IgD-negative memory B cell (primary cell): Measurements from ENCODE around the gene ADGRF3. TPM values are rescaled to one million over a fixed set of nuclear protein-coding genes. Genes with fewer than 3 reads are reported as not detected.
"Not testable (repeated sequence)": the region's sequence is repeated elsewhere in the genome, so short reads cannot be mapped to it uniquely, and the experiment has no call there.

Experiments used
- H3K27ac Mint-ChIP-seq, 3 donors: one replicate each; pipeline ENCODE4 v1.8.0; 2020 to 2022; ENCODE audit warnings: mild to moderate bottlenecking in 3 of 3, mixed read lengths in 3 of 3, moderate library complexity in 1 of 3
- H3K27me3 Mint-ChIP-seq: one replicate; pipeline ENCODE4 v1.8.0; 2021; ENCODE audit warnings: mixed read lengths
- H3K36me3 Mint-ChIP-seq: one replicate; pipeline ENCODE4 v1.8.0; 2020; ENCODE audit warnings: mild to moderate bottlenecking, mixed read lengths
- H3K4me1 Mint-ChIP-seq, 3 donors: one replicate each; pipeline ENCODE4 v1.8.0; 2020 to 2022; ENCODE audit warnings: mixed read lengths in 3 of 3, mild to moderate bottlenecking in 1 of 3
- H3K4me3 Mint-ChIP-seq, 4 donors: one replicate each; pipeline ENCODE4 v1.8.0; 2020 to 2022; ENCODE audit warnings: mild to moderate bottlenecking in 4 of 4, mixed read lengths in 4 of 4, moderate library complexity in 3 of 4
- H3K9me3 Mint-ChIP-seq, 3 donors: one replicate each; pipeline ENCODE4 v1.8.0; 2020 to 2021; ENCODE audit warnings: mixed read lengths in 3 of 3, mild to moderate bottlenecking in 1 of 3
- polyA plus RNA-seq: library from polyadenylated mRNA; unstranded; fragments of 300-500 nt; fragmentation: Illumina TruSeq; gene quantifications from one replicate; pipeline ENCODE4 v1.2.3, GENCODE V29; 2021

Gene ADGRF3
- polyA plus RNA-seq, 1 donor from 2014 or later, result 0.38 TPM

- peaks cover 4% of the 10 kb centered on the region for H3K36me3 Mint-ChIP-seq
- H3K27ac Mint-ChIP-seq, result peak overlapping the region in 1 of 3 donors; percentile 33
- H3K4me1 Mint-ChIP-seq, result peaks cover 5 to 21% (median 20%) of the 10 kb centered on the region in 3 donors
- H3K4me3 Mint-ChIP-seq, result no peak overlapping the region
- H3K9me3 Mint-ChIP-seq, result no peaks in the 10 kb centered on the region
- no peaks in the 10 kb centered on the region for H3K27me3 Mint-ChIP-seq
Measured at GRCh38 chr2:26359886-26360473, 13.4 kb upstream of the ADGRF3 start.

- peak overlapping the region in 1 of 3 donors; percentile 29 for H3K27ac Mint-ChIP-seq
- H3K27me3 Mint-ChIP-seq, result no peaks in the 10 kb centered on the region
- H3K36me3 Mint-ChIP-seq, result peaks cover 2% of the 10 kb centered on the region
- no peak overlapping the region for H3K4me3 Mint-ChIP-seq
- H3K9me3 Mint-ChIP-seq, result no peaks in the 10 kb centered on the region
- H3K4me1 Mint-ChIP-seq, result peaks cover 6 to 25% (median 12%) of the 10 kb centered on the region in 3 donors
Measured at GRCh38 chr2:26356771-26357170, 10.2 kb upstream of the ADGRF3 start.

- no peaks in the 10 kb centered on the region for H3K27me3 Mint-ChIP-seq
- H3K36me3 Mint-ChIP-seq, result peaks cover 2% of the 10 kb centered on the region
- H3K4me3 Mint-ChIP-seq, result no peak overlapping the region
- H3K9me3 Mint-ChIP-seq, result no peaks in the 10 kb centered on the region
- peak overlapping the region in 1 of 3 donors; percentile 66 for H3K27ac Mint-ChIP-seq
- H3K4me1 Mint-ChIP-seq, result peaks cover 9 to 27% (median 12%) of the 10 kb centered on the region in 3 donors
Measured at GRCh38 chr2:26356111-26356510, 9.5 kb upstream of the ADGRF3 start.

GRCh38 chr2:26355038-26355995 lies 8.7 kb upstream of the ADGRF3 start:
- Mint-ChIP-seq H3K4me1 (peaks cover 11 to 26% (median 12%) of the 10 kb centered on the region in 3 donors), H3K27ac (peak overlapping the region in 1 of 3 donors; percentile 66), H3K9me3 (no peaks in the 10 kb centered on the region), H3K4me3 (peak overlapping the region in 1 of 4 donors; percentile 55), H3K27me3 (no peaks in the 10 kb centered on the region), H3K36me3 (peaks cover 2% of the 10 kb centered on the region)

GRCh38 chr2:26354469-26354868 lies 7.9 kb upstream of the ADGRF3 start:
- not testable (repeated sequence) for H3K27ac Mint-ChIP-seq, H3K36me3 Mint-ChIP-seq, H3K27me3 Mint-ChIP-seq, H3K9me3 Mint-ChIP-seq
- peak overlapping the region in 1 of 4 donors; percentile 67 for H3K4me3 Mint-ChIP-seq
- H3K4me1 Mint-ChIP-seq, result peaks cover 8 to 24% (median 12%) of the 10 kb centered on the region in 3 donors

GRCh38 chr2:26352892-26353291 lies 6.3 kb upstream of the ADGRF3 start:
- H3K4me3 Mint-ChIP-seq, result no peak overlapping the region
- peaks cover 12 to 25% (median 13%) of the 10 kb centered on the region in 3 donors for H3K4me1 Mint-ChIP-seq
- H3K9me3 Mint-ChIP-seq, result no peaks in the 10 kb centered on the region
- no peak overlapping the region for H3K27ac Mint-ChIP-seq
- no peaks in the 10 kb centered on the region for H3K27me3 Mint-ChIP-seq
- H3K36me3 Mint-ChIP-seq, result peaks cover 2% of the 10 kb centered on the region

DNA sequence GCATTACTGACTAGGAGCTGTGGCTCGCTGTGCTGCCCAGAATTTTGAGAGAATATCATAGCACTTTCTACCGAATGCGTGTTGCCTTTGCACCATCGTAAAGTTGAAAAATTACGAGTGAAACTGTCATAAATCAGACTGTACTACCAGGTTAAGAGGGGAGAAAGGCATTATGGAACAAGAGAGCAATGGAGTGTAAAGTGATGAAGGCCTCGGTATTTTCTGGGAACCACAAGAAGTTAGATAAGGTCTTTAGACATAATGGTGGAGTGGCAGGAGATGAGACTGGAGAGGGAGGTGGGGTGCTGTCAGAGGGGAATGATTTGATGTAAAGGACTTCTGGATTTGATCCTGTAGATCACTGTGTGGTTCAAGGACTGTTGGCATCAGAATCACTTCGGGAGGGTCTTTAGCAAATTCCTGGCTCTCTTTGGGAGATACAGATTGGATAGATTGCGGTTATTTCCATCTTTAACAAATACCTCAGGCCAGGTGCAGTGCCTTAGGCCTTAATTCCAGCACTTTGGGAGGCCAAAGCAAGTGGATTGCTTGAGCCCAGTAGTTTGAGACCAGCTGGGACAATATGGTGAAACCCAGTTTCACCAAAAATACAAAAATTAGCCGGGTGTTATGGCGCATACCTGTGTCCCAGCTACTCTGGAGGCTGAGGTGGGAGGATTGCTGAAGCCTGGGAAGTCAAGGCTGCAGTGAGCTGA lies 4.9 kb upstream of the ADGRF3 start:
- peaks cover 2% of the 10 kb centered on the region for H3K36me3 Mint-ChIP-seq
- H3K4me1 Mint-ChIP-seq, result peaks cover 16 to 33% (median 24%) of the 10 kb centered on the region in 3 donors
- H3K27me3 Mint-ChIP-seq, result no peaks in the 10 kb centered on the region
- no peaks in the 10 kb centered on the region for H3K9me3 Mint-ChIP-seq
- H3K27ac Mint-ChIP-seq, result no peak overlapping the region
- H3K4me3 Mint-ChIP-seq, result peak overlapping the region in 1 of 4 donors; percentile 33

- no peaks in the 10 kb centered on the region for H3K9me3 Mint-ChIP-seq
- no peaks in the 10 kb centered on the region for H3K27me3 Mint-ChIP-seq
- H3K36me3 Mint-ChIP-seq, result peaks cover 2% of the 10 kb centered on the region
- H3K4me3 Mint-ChIP-seq, result peak overlapping the region in 1 of 4 donors; percentile 52
- peak overlapping the region; percentile 9 to 43 (median 11) for H3K27ac Mint-ChIP-seq
- peaks cover 21 to 33% (median 27%) of the 10 kb centered on the region in 3 donors for H3K4me1 Mint-ChIP-seq
Measured at GRCh38 chr2:26349690-26350089, 3.1 kb upstream of the ADGRF3 start.

GRCh38 chr2:26347286-26347865 lies 787 bp upstream of the ADGRF3 start:
- Mint-ChIP-seq H3K4me1 (peaks cover 24 to 32% (median 31%) of the 10 kb centered on the region in 3 donors), H3K4me3 (peak overlapping the region; percentile 96 to 100 (median 96)), H3K27ac (peak overlapping the region; percentile 90 to 98 (median 97)), H3K36me3 (no peaks in the 10 kb centered on the region), H3K9me3 (no peaks in the 10 kb centered on the region), H3K27me3 (no peaks in the 10 kb centered on the region)

DNA sequence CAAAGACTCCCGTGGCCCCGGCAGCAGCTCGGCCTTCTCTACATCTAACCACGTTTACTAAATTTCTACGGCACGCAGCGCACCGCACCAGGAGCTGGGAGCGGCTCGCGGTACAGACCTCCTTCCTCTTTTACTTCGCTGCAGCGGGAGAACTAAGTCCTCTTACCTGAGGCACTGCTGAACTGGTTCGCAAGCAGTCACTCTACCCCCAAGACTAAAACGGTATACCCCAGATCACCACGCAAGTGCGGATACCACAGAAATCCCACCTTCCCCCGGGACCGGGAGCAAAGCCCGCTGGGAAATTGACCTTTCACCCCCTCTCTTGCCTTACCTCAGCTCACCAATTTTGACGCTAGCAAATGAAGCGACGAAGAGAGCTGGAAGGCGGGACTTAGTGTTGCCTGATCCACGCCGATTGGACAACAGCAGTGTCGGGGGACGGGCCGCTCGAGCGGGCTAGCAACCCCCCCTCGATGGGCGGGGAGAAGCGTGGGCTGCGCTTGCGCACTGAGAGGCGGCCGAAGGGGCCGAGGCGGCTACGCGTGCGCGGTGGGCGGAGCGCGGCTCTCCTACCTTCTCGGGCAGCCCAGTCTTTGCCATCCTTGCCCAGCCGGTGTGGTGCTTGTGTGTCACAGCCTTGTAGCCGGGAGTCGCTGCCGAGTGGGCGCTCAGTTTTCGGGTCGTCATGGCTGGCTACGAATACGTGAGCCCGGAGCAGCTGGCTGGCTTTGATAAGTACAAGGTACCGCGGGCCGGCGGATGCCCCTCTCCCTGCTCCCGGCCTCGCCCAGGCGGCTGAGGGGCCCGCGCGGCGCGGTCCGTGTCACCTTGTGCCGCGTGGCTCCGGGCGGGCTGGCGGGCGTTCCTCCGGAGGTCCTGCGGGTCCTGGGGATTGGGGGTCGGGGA lies 790 bp downstream of the ADGRF3 start, which contains the start of gene SELENOI:
Gene SELENOI (plus strand): TSS at position 599 of the 909 bp plus-strand sequence. CDS start 90 bp downstream, at position 689.
- no peaks in the 10 kb centered on the region for H3K36me3 Mint-ChIP-seq
- peak within 1 kb of the TSS; percentile 90 to 99 (median 97) for H3K27ac Mint-ChIP-seq
- peaks cover 19 to 31% (median 24%) of the 10 kb centered on the region in 3 donors for H3K4me1 Mint-ChIP-seq
- H3K4me3 Mint-ChIP-seq, result peak within 1 kb of the TSS; percentile 96 to 100 (median 96)
- no peaks in the 10 kb centered on the region for H3K27me3 Mint-ChIP-seq
- H3K9me3 Mint-ChIP-seq, result no peaks in the 10 kb centered on the region

DNA sequence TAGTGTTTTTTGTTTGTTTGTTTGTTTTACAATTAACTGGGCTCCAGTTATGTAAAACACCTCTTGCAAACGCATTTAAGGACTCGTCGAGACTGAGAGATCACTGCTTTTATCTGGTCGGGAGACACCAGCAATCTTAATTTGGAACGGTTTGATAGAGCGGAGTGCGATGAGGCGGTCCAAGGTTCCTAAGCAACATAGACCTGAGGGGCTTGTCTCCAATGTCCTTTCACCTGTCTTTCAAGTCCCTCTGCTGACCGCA lies 1.4 kb downstream of the ADGRF3 start:
- Mint-ChIP-seq H3K36me3 (no peaks in the 10 kb centered on the region), H3K4me1 (peaks cover 19 to 31% (median 26%) of the 10 kb centered on the region in 3 donors), H3K4me3 (peak overlapping the region; percentile 96 to 100 (median 96)), H3K27ac (peak overlapping the region; percentile 90 to 99 (median 97)), H3K9me3 (no peaks in the 10 kb centered on the region), H3K27me3 (no peaks in the 10 kb centered on the region)

- Mint-ChIP-seq H3K9me3 (no peaks in the 10 kb centered on the region), H3K4me3 (peak overlapping the region; percentile 96 to 100 (median 96)), H3K36me3 (no peaks in the 10 kb centered on the region), H3K27me3 (no peaks in the 10 kb centered on the region), H3K27ac (peak overlapping the region; percentile 90 to 99 (median 97)), H3K4me1 (peaks cover 19 to 31% (median 26%) of the 10 kb centered on the region in 3 donors)
Measured at GRCh38 chr2:26344581-26345282, 1.9 kb downstream of the ADGRF3 start.

DNA sequence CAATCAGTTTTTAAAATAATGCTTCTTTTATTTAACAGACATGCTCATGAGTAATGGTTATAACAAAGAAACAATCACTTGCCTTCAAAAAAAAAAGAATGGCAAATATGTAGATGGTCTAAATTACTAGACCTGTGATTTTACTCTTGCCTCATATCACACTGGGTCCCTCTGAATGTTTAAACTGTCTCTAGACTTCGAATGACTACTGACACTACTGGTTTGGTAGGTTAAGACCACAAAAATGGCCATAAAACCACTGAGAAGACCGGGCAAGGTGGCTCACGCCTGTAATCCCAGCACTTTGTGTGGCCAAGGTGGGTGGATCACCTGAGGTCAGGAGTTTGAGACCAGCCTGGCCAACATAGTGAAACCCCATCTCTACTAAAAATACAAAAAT lies 5.8 kb downstream of the ADGRF3 start:
- Mint-ChIP-seq H3K27ac (no peak overlapping the region), H3K4me3 (peak overlapping the region in 1 of 4 donors; percentile 43), H3K9me3 (no peaks in the 10 kb centered on the region), H3K27me3 (no peaks in the 10 kb centered on the region), H3K4me1 (peaks cover 9 to 13% (median 12%) of the 10 kb centered on the region in 3 donors), H3K36me3 (no peaks in the 10 kb centered on the region)
